ENCODE measurements around the gene EBPL. TPM values are rescaled to one million over a fixed set of nuclear protein-coding genes. Genes with fewer than 3 reads are reported as not detected.
A peak's percentile ranks its signal among the peaks of the same experiment; 100 is the strongest.

EBPL gene
- total RNA-seq, 4 donors from 2014 or later = 36.1 to 51.7 (median 39.6) TPM

- no peak for TF ChIP-seq CTCF (IDR thresholded peaks at IDR 0.05)
Measured at GRCh38 chr13:49676581-49677298, 14.5 kb downstream of the EBPL start.

GRCh38 chr13:49670828-49671227 is 20.5 kb downstream of the EBPL start:
- no peak for ATAC-seq (ENCODE audit: low FRiP score)
- no peak for TF ChIP-seq CTCF (IDR thresholded peaks at IDR 0.05)
- no peak for DNase-seq (ENCODE audit: low spot score)

More at GRCh38 chr13:49676581-49677298, 14.5 kb downstream of the EBPL start:
- DNase-seq (ENCODE audit: low spot score) (no peak), ATAC-seq (ENCODE audit: low FRiP score) (no peak)

GRCh38 chr13:49669735-49670309 is 21.5 kb downstream of the EBPL start:
- ATAC-seq (ENCODE audit: low FRiP score) = peak; percentile 90

GRCh38 chr13:49667773-49668172 is 23.5 kb downstream of the EBPL start:
- TF ChIP-seq CTCF (IDR thresholded peaks at IDR 0.05) = no peak
- no peak for ATAC-seq (ENCODE audit: low FRiP score)
- no peak for DNase-seq (ENCODE audit: low spot score)

More at GRCh38 chr13:49669735-49670309, 21.5 kb downstream of the EBPL start:
- DNase-seq (ENCODE audit: low spot score) = no peak
- TF ChIP-seq CTCF (IDR thresholded peaks at IDR 0.05) = peak in 1 of 3 donors; percentile 39

- TF ChIP-seq CTCF (IDR thresholded peaks at IDR 0.05) = no peak
- no peak for ATAC-seq (ENCODE audit: low FRiP score)
- no peak for DNase-seq (ENCODE audit: low spot score)
Measured at GRCh38 chr13:49664606-49665005, 26.7 kb downstream of the EBPL start.

- no peak for TF ChIP-seq CTCF (IDR thresholded peaks at IDR 0.05)
- ATAC-seq (ENCODE audit: low FRiP score) = no peak
- DNase-seq (ENCODE audit: low spot score) = no peak
Measured at GRCh38 chr13:49657241-49657641, 34.0 kb downstream of the EBPL start.

GRCh38 chr13:49655906-49656305 is 35.4 kb downstream of the EBPL start:
- no peak for DNase-seq (ENCODE audit: low spot score)
- TF ChIP-seq CTCF (IDR thresholded peaks at IDR 0.05) = no peak

More at GRCh38 chr13:49655906-49656305, 35.4 kb downstream of the EBPL start:
- ATAC-seq (ENCODE audit: low FRiP score) = no peak

Measured in omental fat pad (tissue), 4 donors.